B cell (primary cell): Measurements from ENCODE around the gene CATSPERD.

Experiments used
- EZH2 ChIP-seq: IDR thresholded peaks from 2 replicates; pipeline ENCODE4 v1.6.1; 2012; ENCODE audit warnings: borderline replicate concordance, low read depth, mild to moderate bottlenecking, moderate library complexity, low read length; ENCODE audit not compliant: insufficient read depth, poor library complexity, severe bottlenecking
- TF ChIP-seq, protein P1 (sequence below): fragments of 200-600 bp; IDR thresholded peaks from one replicate; pipeline ENCODE4 v1.8.0; 2022; ENCODE audit warnings: antibody characterized with exemption, mild to moderate bottlenecking

DNA sequence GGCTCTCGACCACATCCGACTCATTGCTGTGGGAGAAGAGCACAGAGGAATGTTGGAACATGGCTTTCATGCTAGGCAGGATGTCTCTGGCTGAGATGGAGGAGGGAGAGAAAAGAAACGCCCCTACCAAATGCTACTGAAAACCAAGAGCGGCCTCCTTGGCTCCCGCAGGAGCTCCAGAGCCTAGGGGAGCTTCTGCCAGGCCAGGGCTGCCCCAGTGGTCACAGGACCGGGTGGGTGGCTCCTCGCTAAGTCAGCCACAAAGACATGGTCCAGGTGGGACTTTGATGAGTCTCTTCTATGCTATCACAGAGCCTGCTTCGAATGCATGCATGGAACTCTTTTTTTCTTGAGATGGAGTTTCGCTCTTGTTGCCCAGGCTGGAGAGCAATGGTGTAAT, 7.2 kb upstream of the CATSPERD start:
- TF ChIP-seq, protein P1, sequence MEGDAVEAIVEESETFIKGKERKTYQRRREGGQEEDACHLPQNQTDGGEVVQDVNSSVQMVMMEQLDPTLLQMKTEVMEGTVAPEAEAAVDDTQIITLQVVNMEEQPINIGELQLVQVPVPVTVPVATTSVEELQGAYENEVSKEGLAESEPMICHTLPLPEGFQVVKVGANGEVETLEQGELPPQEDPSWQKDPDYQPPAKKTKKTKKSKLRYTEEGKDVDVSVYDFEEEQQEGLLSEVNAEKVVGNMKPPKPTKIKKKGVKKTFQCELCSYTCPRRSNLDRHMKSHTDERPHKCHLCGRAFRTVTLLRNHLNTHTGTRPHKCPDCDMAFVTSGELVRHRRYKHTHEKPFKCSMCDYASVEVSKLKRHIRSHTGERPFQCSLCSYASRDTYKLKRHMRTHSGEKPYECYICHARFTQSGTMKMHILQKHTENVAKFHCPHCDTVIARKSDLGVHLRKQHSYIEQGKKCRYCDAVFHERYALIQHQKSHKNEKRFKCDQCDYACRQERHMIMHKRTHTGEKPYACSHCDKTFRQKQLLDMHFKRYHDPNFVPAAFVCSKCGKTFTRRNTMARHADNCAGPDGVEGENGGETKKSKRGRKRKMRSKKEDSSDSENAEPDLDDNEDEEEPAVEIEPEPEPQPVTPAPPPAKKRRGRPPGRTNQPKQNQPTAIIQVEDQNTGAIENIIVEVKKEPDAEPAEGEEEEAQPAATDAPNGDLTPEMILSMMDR, result no peak
- TF ChIP-seq EZH2, result no peak
